OCI-M1 (cell line): Measurements from ENCODE around the gene DNAH6.
"Not testable (repeated sequence)": the region's sequence is repeated elsewhere in the genome, so short reads cannot be mapped to it uniquely, and the experiment has no call there.

Experiments used
- DNase-seq: peaks from one replicate; lab custom pipeline; 2025; lab: John Stamatoyannopoulos, UW

Gene DNAH6

DNA sequence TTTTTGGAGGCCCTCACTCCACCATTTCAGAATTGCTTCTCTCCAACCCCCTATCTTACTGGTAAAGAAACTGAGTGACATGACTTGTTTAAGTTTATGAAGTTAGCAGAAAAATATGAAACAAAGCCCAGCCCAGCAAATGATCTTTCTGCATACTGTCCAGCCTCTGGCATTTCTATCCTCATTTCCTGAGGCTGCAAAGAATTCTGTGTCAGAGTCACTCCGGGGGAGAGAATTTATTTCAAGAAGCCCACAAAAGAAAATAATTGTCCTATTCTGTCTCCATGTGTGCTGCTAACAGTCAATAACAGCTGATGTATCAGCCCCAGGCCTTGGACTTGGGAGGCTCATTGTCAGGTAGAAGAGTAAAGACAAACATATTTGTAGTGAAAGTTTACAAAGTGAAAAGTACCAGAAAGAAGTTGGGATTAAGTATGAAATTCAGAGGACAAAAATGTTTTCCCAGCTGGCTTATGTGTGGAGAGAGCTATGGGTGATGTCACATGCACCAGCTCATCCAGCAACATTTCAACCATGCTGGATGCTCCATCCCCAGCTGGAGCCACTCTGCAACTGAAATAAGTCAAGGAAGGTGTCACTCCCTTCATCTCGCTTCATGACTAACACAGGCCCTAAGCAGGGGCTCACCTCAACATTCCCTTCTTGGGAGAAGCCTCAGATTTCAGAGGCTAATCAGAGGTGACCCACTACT is 322.3 kb downstream of the DNAH6 start:
- DNase-seq, result no peak

DNA sequence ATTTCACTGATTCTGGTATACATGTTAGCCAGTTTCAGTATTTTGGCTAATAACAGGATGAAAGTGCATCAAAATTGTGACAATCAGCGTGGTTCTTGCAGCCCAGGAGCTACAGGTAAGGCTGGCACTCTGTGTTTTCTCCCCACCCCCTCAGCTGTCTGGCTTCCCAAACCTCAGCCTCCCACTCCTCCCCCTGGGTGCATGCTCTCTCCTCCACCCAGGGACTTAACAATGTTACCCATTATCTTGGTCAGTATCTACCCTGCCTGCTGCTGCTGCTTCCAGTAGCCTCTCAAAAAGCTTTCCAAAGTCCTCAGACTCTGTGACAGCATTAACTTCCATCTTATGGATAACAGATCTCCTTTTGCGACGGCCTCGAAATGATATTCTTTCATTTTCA is 323.6 kb downstream of the DNAH6 start:
- no peak for DNase-seq

DNA sequence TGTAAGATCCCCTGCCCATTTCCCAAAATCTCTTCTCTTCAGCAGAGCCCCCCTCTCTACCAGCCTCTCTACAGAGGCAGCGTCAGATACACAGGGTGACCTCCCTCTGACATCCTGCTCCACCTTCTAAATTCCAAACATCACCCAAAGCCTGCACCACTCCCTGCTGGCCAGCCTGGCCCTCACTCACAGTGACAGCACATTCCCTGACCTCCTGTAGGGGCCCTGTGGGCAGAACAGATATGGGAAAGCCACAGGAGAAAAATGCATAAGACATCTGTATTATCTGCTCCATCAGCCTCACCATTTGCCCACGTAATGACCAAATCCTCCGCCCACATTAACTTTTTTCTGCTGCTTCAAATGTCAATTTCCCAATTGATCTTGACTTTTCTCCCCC is 324.0 kb downstream of the DNAH6 start:
- peak; percentile 35 for DNase-seq

DNA sequence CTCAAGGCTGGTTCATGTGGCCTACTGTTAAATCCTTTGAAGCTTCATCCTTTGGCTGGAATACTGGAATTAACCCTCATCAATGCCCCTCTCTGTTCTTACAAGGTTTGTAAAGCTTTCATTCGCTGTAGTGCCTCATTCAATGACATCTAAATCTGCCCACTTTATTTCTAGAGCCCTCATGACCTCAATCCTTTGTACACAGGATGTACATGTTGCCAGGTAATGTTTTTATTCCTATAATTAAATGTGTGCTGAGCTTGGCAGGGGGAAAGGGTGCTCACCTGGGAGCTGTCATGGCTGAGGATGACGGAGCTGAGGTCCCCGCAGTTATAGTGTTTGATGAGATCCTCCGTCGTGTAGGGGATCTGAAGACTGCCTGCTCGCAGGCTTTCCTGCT is 325.3 kb downstream of the DNAH6 start:
- DNase-seq, result no peak

DNA sequence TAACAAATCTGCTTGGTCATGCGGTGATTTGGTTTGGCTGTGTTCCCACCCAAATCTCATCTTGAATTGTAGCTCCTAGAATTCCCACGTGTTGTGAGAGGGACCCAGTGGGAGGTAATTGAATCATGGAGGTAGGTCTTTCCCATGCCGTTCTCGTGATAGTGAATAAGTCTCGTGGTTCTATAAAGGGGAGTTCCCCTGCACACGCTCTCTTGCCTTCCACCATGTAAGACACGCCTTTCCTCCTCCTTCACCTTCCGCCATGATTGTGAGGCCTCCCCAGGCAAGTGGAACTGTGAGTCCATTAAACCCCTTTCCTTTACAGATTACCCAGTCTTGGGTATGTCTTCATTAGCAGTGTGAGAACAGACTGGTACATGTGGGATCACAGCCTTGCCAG is 327.8 kb downstream of the DNAH6 start:
- DNase-seq, result no peak

DNA sequence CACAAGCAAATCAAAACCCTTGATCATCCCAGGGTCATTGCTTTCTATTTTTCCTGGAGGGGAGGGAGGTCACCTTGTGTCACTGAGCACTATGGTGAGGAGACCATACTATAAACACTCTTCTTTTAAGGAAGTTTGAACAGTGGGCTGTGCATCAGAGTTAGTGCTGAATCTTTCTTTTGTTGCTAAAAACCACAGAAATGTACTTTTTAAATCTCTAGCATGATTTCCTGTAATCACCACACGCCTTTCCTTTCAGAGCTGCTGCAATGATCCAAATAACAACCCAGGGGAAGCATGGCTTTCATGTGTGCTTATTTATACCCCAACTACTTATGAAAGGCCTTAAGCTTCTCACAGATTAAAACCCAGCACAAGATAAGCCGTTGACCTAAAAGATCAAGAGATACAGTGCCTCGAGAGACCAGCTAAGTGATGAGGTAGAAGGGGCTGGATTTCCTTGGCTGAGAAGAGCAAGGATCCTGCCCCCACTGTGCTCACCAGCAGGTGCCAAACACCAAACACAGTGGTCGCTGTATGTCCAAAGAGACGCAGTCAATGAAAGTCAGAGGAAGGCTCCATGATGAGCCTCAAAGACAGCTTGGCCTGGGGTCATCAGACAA is 329.9 kb downstream of the DNAH6 start:
- no peak for DNase-seq

DNA sequence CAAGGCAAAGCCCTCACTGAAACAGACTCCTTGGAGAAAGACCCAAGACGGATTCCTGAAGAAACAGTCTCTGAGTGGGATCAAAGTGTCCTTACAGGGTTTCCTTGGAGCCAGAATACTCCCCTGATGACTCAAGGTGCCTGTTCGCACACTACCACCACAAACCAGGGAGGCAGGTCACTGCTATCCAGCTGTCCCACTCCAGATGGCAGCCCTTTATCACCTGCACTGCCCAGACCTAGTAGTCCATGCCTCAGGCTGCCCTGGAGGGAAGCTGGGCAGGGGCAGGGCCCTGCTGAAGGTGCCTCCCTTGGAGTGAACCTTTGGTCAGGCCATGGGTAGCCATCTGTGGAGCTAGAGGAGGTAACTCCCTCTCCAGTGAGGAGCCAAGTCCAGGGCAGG is 330.4 kb downstream of the DNAH6 start:
- DNase-seq, result no peak

DNA sequence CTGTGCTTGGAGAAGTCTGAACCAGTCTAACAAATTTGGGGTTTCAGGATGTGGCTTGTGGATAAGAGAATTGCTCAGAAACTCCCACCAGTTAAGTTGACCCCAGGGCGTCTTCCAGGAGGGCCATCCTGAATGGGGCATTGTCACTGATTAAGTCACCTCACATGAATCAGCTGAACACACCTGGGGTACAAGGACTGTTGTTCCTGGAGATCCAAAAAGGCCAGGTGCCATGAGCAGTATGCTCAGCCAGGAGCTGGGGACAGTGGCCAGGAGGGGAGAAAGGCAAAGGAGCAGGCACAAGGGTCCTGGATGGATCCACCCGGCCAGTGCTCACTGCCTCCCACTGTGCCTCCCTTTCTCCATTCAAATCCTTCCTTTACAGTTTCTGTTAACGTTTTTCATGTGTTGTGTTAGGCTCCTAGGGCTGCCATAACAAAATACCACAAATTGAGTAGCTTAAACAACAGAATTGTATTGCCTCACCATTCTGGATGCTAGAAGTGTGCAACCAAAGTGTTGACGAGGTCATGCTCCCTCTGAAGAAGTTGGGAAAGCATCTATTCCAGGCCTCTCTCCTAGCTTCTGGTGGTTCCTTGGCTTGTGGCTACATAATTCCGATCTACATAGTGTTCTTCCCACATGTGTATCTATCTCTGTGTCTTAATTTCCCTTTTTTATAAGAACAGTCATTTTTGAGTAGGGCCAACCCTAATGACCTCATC is 331.2 kb downstream of the DNAH6 start:
- no peak for DNase-seq

DNA sequence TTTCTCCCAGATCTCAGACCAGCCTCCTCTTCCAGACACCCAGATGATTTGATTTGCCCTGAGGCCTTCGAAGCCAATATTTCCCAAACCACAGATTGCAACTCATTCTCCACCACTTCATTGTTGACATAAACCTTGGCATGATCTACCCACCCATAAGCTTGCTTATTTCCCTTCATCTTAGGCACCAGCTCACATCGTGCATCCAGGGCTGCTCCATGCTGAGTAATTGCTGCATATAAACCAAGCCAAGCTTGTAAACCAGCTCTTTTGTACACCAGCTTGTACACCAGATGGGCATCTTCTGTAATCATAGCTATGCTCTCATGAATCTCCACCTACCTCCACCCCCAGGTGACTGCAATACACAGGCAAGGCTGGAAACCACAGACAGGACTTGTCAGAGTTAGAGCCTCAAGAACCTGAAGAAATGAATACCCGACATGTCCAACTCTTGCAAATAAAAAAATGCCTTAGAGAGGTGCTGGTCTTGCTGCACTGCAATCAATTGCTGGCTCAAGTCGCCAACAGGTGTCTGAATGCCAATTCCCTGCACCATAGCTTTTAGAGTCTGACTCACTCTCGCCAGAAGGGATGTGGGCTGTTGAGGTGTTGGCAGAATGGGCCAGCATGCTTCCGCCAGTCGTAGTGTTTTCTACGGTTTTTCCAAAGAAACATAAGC is 333.1 kb downstream of the DNAH6 start:
- DNase-seq, result no peak

DNA sequence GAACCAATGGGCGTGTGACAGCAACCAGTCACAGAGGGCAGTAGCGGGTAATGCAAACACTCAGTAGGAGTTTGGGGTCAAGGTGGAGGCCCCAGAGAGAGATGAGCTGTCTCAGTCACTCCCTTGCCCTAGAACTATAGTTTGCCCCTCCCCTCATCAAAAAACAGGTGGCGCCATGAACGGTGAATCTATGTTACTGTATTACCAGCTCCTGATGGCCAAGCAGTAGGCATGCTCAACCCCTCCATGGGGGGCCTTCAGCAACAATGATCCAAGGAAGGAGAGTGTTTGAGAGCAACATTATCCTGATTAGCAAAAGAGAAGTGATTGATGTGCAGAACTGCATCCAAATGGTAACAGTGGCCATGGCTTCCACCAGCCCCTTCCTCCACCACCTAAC is 334.2 kb downstream of the DNAH6 start:
- DNase-seq, result no peak

DNA sequence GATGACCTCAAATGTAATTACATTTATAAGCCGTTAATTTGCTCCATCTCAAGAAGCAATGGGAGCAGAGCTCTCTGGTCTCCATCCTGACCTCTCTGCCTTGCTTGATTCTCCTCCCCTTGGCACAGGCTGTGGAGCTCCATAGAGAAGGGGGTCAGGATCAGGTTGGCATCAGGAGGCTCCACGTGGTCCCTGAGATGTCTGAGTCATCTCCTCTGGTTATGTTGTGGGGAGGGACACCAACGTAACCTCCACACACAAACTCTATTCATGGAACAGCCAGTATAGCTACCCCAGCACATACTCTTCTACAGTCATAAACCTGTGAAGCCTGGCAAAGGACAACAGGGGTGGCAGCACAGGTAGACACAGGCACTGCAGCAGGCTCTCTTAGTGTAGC is 335.6 kb downstream of the DNAH6 start:
- DNase-seq, result no peak

DNA sequence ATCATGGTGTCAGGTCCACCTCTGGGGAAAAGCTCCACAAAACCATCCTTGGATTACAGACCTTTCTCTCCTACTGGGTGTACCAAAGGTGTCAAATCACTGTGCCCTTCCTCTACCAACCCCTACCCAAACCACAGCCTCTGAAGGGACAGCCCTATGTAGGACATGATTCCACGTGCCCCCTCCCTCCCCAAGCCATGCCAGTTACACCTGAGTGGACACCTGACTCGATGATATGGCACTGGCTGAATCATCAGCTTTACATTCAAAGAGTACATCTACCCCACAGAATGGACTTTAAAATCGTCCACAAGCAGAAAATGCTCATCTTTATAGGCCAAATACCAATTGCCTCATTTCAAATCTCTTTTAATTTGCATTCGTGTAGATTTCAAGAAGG is 338.6 kb downstream of the DNAH6 start:
- no peak for DNase-seq

DNA sequence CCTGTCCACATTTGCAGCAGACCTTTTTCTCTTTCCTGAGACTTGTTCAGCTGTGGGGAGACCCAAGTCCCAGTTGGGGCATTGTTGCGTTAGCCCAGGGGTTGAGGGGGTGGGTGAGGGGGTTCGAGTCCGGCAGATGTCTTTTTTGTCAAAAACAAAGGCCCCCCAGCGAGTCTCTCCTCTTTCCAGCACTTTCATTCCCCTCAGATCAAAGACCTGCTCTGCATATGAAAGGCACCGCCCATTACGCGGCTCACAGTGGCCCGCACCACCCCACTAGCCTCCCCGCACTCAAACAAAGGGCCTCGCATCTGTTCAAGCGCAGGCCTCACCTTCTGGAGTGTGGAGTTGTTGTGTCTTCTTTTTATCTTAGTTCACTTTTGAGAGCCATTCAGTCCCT is 339.4 kb downstream of the DNAH6 start:
- no peak for DNase-seq

DNA sequence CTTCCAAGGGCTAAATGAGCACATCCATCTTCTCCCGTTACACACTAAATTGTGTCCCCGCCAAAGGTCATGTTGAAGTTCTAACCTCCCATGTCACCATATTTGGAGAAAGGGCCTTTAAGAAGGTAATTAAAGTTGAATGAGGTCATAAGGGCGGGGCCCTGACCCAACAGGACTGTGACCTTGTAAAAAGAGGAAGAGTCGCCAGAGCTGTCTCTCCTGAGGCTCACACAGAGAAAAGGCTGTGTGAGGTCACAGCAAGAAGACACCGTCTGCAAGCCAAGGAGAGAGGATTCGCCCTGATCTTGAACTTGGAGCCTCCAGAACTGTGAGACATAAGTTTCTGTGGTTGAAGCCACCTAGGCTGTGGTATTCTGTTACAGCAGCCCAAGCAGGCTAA is 340.5 kb downstream of the DNAH6 start:
- peak; percentile 86 for DNase-seq

DNA sequence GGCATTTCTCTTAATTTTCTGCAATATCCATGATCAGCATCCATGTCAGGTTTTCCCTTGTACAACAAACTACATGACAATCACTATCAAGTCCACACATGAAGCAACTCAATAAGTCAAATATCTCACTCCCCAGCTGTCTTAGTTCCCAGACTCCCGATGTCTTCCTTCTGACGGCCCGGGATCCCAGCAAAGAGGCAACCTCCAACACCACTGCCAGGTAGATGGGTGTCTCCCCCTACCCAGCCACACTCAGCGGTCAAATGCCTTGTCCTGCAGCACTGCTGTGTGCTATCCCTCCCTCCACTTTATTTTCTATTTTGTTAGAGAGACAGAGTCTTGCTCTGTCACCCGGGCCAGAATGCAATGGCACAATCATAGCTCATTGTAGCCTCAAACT is 341.3 kb downstream of the DNAH6 start:
- no peak for DNase-seq

DNA sequence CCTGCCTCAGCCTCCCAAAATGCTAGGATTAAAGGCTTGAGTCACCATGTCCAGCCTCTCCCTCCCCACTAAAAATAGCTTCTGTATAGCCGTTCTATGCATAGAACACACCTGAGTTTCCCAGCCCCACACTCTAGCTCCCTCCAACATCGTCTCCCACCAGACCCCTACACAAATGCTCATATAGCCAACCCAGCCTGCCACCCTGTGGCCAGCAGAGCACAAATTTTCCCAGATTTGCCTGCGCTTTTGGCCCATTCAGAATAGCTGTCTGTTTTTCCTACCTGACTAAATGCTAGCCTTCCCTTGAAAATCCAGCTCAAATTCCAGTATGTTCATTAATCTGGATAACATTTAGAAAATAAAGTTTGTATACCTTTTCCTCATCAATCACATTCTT is 341.8 kb downstream of the DNAH6 start:
- DNase-seq, result peak; percentile 0

DNA sequence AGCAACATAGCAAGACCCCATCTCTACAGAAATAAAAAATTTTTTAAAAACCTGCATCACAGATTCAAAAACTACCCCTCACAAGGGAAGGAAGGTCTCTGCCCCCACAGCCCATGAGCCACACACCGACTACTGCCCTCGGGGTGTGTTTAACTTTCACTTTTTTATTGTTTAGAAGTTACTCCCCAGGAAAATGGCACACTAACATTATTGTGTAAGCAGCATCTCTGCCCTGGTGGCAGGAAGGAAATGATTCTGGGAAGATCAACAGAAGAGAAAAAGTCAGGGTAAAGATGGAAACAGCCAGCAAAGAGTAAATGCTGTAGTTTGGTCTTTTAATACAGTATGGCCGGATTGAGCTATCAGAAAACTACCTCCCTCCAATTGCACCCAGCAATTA is 342.6 kb downstream of the DNAH6 start:
- no peak for DNase-seq

DNA sequence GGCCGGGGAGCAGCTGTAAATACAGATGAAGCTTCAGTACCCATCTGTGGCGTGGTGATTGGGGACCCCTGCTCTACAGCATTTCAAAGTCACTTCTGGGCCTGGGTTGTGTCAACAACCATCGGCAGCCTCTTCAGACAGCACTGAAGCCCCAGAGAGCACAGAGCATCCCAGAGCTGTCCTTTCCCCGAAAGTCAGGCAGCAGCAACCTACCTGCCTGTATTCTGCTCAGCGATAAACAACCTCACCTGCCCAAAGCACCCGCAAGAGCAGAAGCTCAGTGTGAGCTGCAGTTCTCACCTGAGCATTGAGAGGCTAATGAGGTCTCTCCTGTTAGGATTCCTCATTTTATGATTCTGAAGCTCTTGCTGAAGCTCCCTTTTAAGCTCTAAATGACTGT is 345.2 kb downstream of the DNAH6 start:
- DNase-seq, result no peak

DNA sequence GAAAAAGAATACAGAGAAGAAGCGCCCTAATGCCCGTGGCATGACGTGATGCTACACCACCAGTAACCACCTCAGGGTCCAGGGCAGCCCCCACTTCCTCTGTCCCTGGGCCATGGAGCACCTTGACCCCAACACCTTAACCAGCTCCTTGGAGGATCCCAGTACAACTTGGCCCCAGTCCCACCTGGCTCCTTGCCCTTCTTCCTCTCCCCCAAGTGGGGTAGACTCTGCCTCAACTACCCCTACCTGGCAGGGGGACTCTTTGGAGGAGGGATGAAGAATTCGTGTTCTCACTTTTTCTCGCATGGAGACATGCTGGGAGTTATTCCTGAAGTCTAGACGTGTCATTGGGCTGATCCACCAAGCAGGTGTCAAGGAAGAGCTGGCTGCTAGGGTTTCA is 345.7 kb downstream of the DNAH6 start:
- DNase-seq, result no peak

DNA sequence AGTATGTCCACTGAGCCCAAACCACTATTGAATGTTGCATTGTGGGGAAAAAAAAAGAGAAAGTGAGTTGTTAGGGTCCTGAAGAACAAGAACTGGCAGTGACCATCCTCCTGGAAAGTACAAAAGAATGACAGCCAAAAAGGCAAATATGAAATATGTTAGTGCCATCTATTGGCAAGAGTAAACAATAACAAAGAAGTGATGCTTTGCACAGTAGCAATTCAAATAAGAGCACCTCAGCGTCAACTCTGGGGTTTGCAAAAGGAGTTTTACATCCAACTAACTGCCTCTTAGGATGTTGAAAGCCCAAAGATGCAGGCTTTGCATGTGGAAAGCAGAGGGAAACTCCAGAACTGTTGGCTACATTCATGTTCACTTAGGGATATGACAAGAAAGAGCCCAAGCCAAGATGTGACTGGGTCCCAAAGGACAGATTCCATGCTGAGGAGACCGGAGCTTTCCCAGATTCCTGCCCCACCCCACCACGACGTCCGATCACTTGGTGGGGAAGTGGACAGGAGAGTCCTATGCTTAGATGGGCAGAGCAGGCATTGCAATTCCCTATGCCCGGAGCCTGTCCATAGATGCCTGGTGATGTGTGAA is 349.0 kb downstream of the DNAH6 start:
- DNase-seq, result peak; percentile 61

DNA sequence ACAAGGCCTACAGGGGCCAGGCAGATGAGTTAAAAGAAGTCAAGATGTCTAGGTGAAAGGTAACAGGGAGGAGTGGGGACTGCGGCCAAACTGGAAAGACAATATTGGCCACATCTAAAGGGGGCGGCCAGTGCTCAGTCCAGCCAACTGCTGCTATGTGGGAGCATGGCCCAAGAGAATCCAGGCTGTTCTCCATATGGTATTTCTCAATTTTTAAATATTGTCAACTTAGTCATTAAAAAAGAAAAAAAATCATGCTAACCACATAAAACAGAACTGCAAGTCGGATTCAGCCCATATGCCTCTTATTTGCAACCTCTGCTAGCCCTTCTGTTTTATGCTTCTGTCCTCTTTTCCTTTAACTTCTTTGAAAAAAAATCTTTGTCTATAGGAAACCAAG is 349.8 kb downstream of the DNAH6 start:
- DNase-seq, result no peak

DNA sequence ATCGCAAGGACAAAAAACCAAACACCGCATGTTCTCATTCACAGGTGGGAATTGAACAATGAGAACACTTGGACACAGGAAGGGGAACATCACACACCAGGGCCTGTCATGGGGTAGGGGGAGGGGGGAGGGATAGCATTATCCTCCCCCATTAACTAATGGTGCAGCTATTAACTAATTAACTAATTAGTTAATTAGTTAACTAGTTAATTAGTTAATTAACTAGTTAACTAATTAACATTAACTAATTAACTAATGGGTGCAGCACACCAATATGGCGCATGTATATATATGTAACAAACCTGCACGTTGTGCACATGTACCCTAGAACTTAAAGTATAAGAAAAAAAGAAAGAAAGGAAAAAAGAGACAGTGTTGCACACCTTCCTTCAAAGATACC is 352.0 kb downstream of the DNAH6 start:
- not testable (repeated sequence) for DNase-seq
